Measurements from ENCODE around the gene PTPN3.

DNA sequence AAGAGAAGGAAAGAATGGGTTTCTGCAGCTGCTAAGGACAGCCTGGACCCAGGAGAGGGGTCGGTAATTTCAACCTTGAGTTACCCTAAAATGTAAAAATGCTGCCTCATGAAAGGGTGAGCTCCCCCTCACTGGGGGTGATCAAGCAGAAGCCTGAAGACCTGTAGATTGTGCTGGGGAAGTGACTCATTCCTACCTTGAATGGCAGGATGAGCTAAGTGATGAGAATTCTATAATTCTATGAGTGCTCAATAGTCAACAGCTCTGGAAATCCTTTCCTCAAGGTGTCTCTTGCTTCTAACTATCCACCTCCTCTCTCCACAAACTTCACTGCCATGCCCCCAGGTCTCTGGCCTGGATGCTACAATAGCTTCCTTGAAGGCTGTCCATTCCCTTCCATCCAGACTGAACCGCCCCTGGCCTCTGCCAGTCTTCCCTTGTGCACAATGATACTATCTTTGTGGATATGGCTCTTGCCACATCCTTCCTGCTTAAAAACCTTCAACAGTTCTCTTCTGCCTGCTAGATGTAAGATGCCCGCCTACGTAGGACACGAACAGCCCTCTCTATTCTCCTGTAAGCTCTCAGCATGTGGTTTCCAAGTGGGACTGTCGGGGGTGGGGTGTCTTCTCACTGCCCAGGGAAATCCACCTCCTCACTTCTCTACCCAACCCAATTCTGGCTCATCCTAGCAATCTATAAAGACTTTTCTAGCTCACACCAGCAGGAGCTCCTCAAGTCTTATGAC is 50.6 kb downstream of the PTPN3 start:
- TF ChIP-seq POLR2AphosphoS5 (IDR thresholded peaks at IDR 0.05; ENCODE audit: low read depth, low read length) = no peak
- TF ChIP-seq, protein P1, sequence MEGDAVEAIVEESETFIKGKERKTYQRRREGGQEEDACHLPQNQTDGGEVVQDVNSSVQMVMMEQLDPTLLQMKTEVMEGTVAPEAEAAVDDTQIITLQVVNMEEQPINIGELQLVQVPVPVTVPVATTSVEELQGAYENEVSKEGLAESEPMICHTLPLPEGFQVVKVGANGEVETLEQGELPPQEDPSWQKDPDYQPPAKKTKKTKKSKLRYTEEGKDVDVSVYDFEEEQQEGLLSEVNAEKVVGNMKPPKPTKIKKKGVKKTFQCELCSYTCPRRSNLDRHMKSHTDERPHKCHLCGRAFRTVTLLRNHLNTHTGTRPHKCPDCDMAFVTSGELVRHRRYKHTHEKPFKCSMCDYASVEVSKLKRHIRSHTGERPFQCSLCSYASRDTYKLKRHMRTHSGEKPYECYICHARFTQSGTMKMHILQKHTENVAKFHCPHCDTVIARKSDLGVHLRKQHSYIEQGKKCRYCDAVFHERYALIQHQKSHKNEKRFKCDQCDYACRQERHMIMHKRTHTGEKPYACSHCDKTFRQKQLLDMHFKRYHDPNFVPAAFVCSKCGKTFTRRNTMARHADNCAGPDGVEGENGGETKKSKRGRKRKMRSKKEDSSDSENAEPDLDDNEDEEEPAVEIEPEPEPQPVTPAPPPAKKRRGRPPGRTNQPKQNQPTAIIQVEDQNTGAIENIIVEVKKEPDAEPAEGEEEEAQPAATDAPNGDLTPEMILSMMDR (IDR thresholded peaks at IDR 0.05) = no peak
